Cerebellar nuclear complex (tissue), 1 donor: Measurements from ENCODE around the gene GPHN.
"Not testable (repeated sequence)": the region's sequence is repeated elsewhere in the genome, so short reads cannot be mapped to it uniquely, and the experiment has no call there.

Experiments used
- DNase-seq, 2 experiments: peaks; one replicate each; lab custom pipeline; 2025; lab: John Stamatoyannopoulos, UW

The GPHN gene

GRCh38 chr14:66502836-66503235 lies 5.1 kb upstream of the GPHN start:
- DNase-seq = not testable (repeated sequence)

- no peak for DNase-seq
These were observed 4.4 kb upstream of the GPHN start for GRCh38 chr14:66503532-66503931.

GRCh38 chr14:66507181-66507721 lies 696 bp upstream of the GPHN start:
- peak in 1 of 2 experiments; percentile 16 for DNase-seq

- DNase-seq = no peak
These were observed 549 bp downstream of the GPHN start for GRCh38 chr14:66508547-66508845.

- DNase-seq = peak in 1 of 2 experiments; percentile 23
These were observed 1.1 kb downstream of the GPHN start for GRCh38 chr14:66508846-66509621.

GRCh38 chr14:66509874-66510273 lies 1.9 kb downstream of the GPHN start:
- DNase-seq = no peak

GRCh38 chr14:66511849-66512248 lies 3.9 kb downstream of the GPHN start:
- no peak for DNase-seq

- DNase-seq = no peak
These were observed 6.3 kb downstream of the GPHN start for GRCh38 chr14:66514213-66514612.

GRCh38 chr14:66530526-66530925 lies 22.6 kb downstream of the GPHN start:
- no peak for DNase-seq

GRCh38 chr14:66539034-66539433 lies 31.1 kb downstream of the GPHN start:
- no peak for DNase-seq

- DNase-seq = no peak
These were observed 32.1 kb downstream of the GPHN start for GRCh38 chr14:66540038-66540437.

GRCh38 chr14:66541627-66542026 lies 33.7 kb downstream of the GPHN start:
- no peak for DNase-seq

GRCh38 chr14:66543996-66544395 lies 36.0 kb downstream of the GPHN start:
- no peak for DNase-seq

- not testable (repeated sequence) for DNase-seq
These were observed 37.2 kb downstream of the GPHN start for GRCh38 chr14:66545191-66545590.

- not testable (repeated sequence) for DNase-seq
These were observed 37.8 kb downstream of the GPHN start for GRCh38 chr14:66545751-66546150.

- DNase-seq = no peak
These were observed 55.8 kb downstream of the GPHN start for GRCh38 chr14:66563731-66564130.

GRCh38 chr14:66568220-66568619 lies 60.3 kb downstream of the GPHN start:
- DNase-seq = no peak

GRCh38 chr14:66572826-66573225 lies 64.9 kb downstream of the GPHN start:
- no peak for DNase-seq

- no peak for DNase-seq
These were observed 67.1 kb downstream of the GPHN start for GRCh38 chr14:66575014-66575413.

- DNase-seq = no peak
These were observed 68.0 kb downstream of the GPHN start for GRCh38 chr14:66575939-66576338.

- DNase-seq = not testable (repeated sequence)
These were observed 79.8 kb downstream of the GPHN start for GRCh38 chr14:66587753-66588152.

GRCh38 chr14:66595394-66595793 lies 87.4 kb downstream of the GPHN start:
- DNase-seq = no peak

GRCh38 chr14:66596241-66596985 lies 88.5 kb downstream of the GPHN start:
- no peak for DNase-seq
